Measurements from ENCODE around the gene MAP1LC3B.

Gene MAP1LC3B

GRCh38 chr16:87439926-87440325 is 47.8 kb downstream of the MAP1LC3B start:
- no peaks in the 10 kb centered on the region for H3K9me3 ChIP-seq (ENCODE audit: control insufficient read depth, low read length)
- peaks cover 29% of the 10 kb centered on the region for H3K79me1 ChIP-seq (replicated peaks; ENCODE audit: low read length, poor library complexity, severe bottlenecking)
- peak overlapping the region; percentile 36 for H3K9ac ChIP-seq (ENCODE audit: low read length)
- no peak overlapping the region for H2AK5ac ChIP-seq (ENCODE audit: low read length, severe bottlenecking)
- H4K8ac ChIP-seq (ENCODE audit: low read length), result no peak overlapping the region
- no peak overlapping the region for H3K27ac ChIP-seq (ENCODE audit: low read length, poor library complexity, severe bottlenecking)
- H2AFZ ChIP-seq (ENCODE audit: low read depth, low read length), result no peak overlapping the region
- H2BK12ac ChIP-seq (ENCODE audit: low read length in 2 of 2), result no peak overlapping the region
- H3K4me1 ChIP-seq (ENCODE audit: control insufficient read depth, insufficient read depth, low read depth, low read length), result peaks cover 30% of the 10 kb centered on the region
- H4K91ac ChIP-seq (ENCODE audit: low read length), result no peak overlapping the region
- DNase-seq, result no peak
- H3K23ac ChIP-seq (ENCODE audit: low read length in 2 of 2), result no peak overlapping the region
- H3K14ac ChIP-seq (ENCODE audit: low read length in 2 of 2), result no peak overlapping the region
- H2BK15ac ChIP-seq (ENCODE audit: low read depth, poor library complexity, severe bottlenecking), result peak overlapping the region; percentile 57
- no peak overlapping the region for H2BK120ac ChIP-seq (ENCODE audit: low read depth, low read length)
- no peak overlapping the region for H3K4me3 ChIP-seq (ENCODE audit: insufficient read depth in 1 of 2, low read depth in 1 of 2, low read length in 2 of 2)
- no peak overlapping the region for H3K18ac ChIP-seq (ENCODE audit: low read depth in 1 of 2, low read length in 2 of 2)
- H3K36me3 ChIP-seq (ENCODE audit: control insufficient read depth in 1 of 2, insufficient read depth in 2 of 2, low read depth in 1 of 2, low read length in 2 of 2), result peaks cover 11 to 47% of the 10 kb centered on the region in 2 experiments
- no peak overlapping the region for H3K4me2 ChIP-seq (ENCODE audit: low read length, poor library complexity, severe bottlenecking)
- H2BK5ac ChIP-seq (ENCODE audit: low read depth, low read length, poor library complexity, severe bottlenecking), result no peak overlapping the region
- no peaks in the 10 kb centered on the region for H3K27me3 ChIP-seq (ENCODE audit: control insufficient read depth in 1 of 2, insufficient read depth in 1 of 2, low read length in 2 of 2)
- 94% methylated on average over 10 of the region's 10 CpGs for WGBS
- H3K4ac ChIP-seq (ENCODE audit: low read depth in 1 of 2, low read length in 2 of 2), result no peak overlapping the region

DNA sequence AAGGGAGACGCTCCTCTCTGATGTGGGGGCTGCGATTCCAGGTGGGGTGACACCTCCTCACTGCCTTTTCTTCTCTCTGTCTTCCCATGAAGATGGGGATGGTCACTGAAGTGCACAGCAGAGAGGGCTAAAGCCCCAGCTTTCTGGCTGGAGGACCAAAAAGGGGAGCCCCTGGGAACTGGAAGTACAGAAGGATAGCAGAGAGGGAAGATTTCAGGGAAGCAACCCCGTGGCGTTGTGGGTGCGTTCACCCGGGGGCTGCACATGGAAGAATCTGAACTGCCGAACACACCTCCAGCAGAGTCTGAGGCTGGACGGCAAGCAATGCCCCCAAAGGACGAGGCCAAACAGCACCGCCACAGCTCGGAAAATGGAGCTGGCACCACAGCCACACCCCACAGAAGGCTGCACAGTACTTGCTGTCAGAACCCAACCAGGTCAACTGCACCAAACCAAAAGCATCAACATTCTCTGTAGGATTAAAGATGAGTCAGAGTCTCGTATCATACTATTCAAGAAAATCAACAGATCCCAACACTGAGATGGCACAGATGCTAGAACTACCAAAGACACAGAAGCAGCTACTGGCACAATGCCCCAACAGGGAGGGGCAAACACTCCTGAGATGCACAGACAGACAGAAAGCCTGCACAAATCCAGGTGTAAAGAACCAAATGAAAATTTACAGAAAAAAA is 49.9 kb downstream of the MAP1LC3B start:
- no peak overlapping the region for H3K27ac ChIP-seq (ENCODE audit: low read length, poor library complexity, severe bottlenecking)
- H3K14ac ChIP-seq (ENCODE audit: low read length in 2 of 2), result no peak overlapping the region
- H2BK120ac ChIP-seq (ENCODE audit: low read depth, low read length), result no peak overlapping the region
- H2BK5ac ChIP-seq (ENCODE audit: low read depth, low read length, poor library complexity, severe bottlenecking), result no peak overlapping the region
- peak; percentile 33 for DNase-seq
- peaks cover 11 to 66% of the 10 kb centered on the region in 2 experiments for H3K36me3 ChIP-seq (ENCODE audit: control insufficient read depth in 1 of 2, insufficient read depth in 2 of 2, low read depth in 1 of 2, low read length in 2 of 2)
- H3K4me3 ChIP-seq (ENCODE audit: insufficient read depth in 1 of 2, low read depth in 1 of 2, low read length in 2 of 2), result no peak overlapping the region
- H3K23ac ChIP-seq (ENCODE audit: low read length in 2 of 2), result no peak overlapping the region
- H2AFZ ChIP-seq (ENCODE audit: low read depth, low read length), result no peak overlapping the region
- no peak overlapping the region for H2AK5ac ChIP-seq (ENCODE audit: low read length, severe bottlenecking)
- no peak overlapping the region for H3K18ac ChIP-seq (ENCODE audit: low read depth in 1 of 2, low read length in 2 of 2)
- no peak overlapping the region for H3K9ac ChIP-seq (ENCODE audit: low read length)
- H3K79me1 ChIP-seq (replicated peaks; ENCODE audit: low read length, poor library complexity, severe bottlenecking), result peaks cover 30% of the 10 kb centered on the region
- H3K4me1 ChIP-seq (ENCODE audit: control insufficient read depth, insufficient read depth, low read depth, low read length), result peaks cover 16% of the 10 kb centered on the region
- WGBS, result 91% methylated on average over 12 of the region's 12 CpGs
- no peaks in the 10 kb centered on the region for H3K27me3 ChIP-seq (ENCODE audit: control insufficient read depth in 1 of 2, insufficient read depth in 1 of 2, low read length in 2 of 2)
- H2BK15ac ChIP-seq (ENCODE audit: low read depth, poor library complexity, severe bottlenecking), result peak overlapping the region; percentile 29
- no peaks in the 10 kb centered on the region for H3K9me3 ChIP-seq (ENCODE audit: control insufficient read depth, low read length)
- no peak overlapping the region for H4K8ac ChIP-seq (ENCODE audit: low read length)
- no peak overlapping the region for H4K91ac ChIP-seq (ENCODE audit: low read length)
- peak overlapping the region in 1 of 2 experiments; percentile 14 for H2BK12ac ChIP-seq (ENCODE audit: low read length in 2 of 2)
- H3K4me2 ChIP-seq (ENCODE audit: low read length, poor library complexity, severe bottlenecking), result no peak overlapping the region
- peak overlapping the region in 1 of 2 experiments; percentile 2 for H3K4ac ChIP-seq (ENCODE audit: low read depth in 1 of 2, low read length in 2 of 2)

DNA sequence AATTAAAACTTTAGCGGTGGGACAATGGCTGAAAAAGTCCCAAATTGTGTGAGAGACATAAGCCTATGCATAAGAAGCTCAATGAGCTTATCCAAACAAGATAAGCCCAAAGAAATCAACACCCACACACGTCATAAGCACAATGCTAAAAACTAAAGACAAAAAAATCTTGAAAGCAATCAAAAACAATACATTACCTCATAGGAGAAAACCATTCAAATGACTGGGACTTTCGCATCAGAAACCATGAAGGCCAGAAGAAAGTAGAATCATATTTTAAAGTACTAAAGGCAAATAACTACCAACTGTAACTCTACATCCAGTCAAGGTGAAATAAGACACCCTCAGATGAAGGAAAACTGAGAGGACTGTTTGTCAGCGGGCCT is 50.4 kb downstream of the MAP1LC3B start:
- Histone ChIP-seq H3K9ac (ENCODE audit: low read length) (no peak overlapping the region), H3K18ac (ENCODE audit: low read depth in 1 of 2, low read length in 2 of 2) (no peak overlapping the region), H2BK5ac (ENCODE audit: low read depth, low read length, poor library complexity, severe bottlenecking) (no peak overlapping the region), H3K4ac (ENCODE audit: low read depth in 1 of 2, low read length in 2 of 2) (no peak overlapping the region), H3K79me1 (replicated peaks; ENCODE audit: low read length, poor library complexity, severe bottlenecking) (peaks cover 29% of the 10 kb centered on the region), H3K14ac (ENCODE audit: low read length in 2 of 2) (no peak overlapping the region), H3K23ac (ENCODE audit: low read length in 2 of 2) (no peak overlapping the region), H3K27me3 (ENCODE audit: control insufficient read depth in 1 of 2, insufficient read depth in 1 of 2, low read length in 2 of 2) (no peaks in the 10 kb centered on the region), H4K91ac (ENCODE audit: low read length) (no peak overlapping the region), H2BK15ac (ENCODE audit: low read depth, poor library complexity, severe bottlenecking) (no peak overlapping the region), H3K4me3 (ENCODE audit: insufficient read depth in 1 of 2, low read depth in 1 of 2, low read length in 2 of 2) (no peak overlapping the region), H2AK5ac (ENCODE audit: low read length, severe bottlenecking) (no peak overlapping the region), H3K9me3 (ENCODE audit: control insufficient read depth, low read length) (no peaks in the 10 kb centered on the region), H3K27ac (ENCODE audit: low read length, poor library complexity, severe bottlenecking) (no peak overlapping the region), H3K4me1 (ENCODE audit: control insufficient read depth, insufficient read depth, low read depth, low read length) (peaks cover 14% of the 10 kb centered on the region), H2BK12ac (ENCODE audit: low read length in 2 of 2) (no peak overlapping the region), H3K36me3 (ENCODE audit: control insufficient read depth in 1 of 2, insufficient read depth in 2 of 2, low read depth in 1 of 2, low read length in 2 of 2) (peaks cover 8 to 68% of the 10 kb centered on the region in 2 experiments), H4K8ac (ENCODE audit: low read length) (no peak overlapping the region), H2AFZ (ENCODE audit: low read depth, low read length) (no peak overlapping the region), H2BK120ac (ENCODE audit: low read depth, low read length) (no peak overlapping the region), H3K4me2 (ENCODE audit: low read length, poor library complexity, severe bottlenecking) (no peak overlapping the region)
- WGBS, result 91% methylated on average over 3 of the region's 4 CpGs
- no peak for DNase-seq

GRCh38 chr16:87443016-87443415 is 50.9 kb downstream of the MAP1LC3B start:
- H3K9me3 ChIP-seq (ENCODE audit: control insufficient read depth, low read length), result no peaks in the 10 kb centered on the region
- H2AFZ ChIP-seq (ENCODE audit: low read depth, low read length), result no peak overlapping the region
- H2AK5ac ChIP-seq (ENCODE audit: low read length, severe bottlenecking), result no peak overlapping the region
- H3K4ac ChIP-seq (ENCODE audit: low read depth in 1 of 2, low read length in 2 of 2), result no peak overlapping the region
- H2BK5ac ChIP-seq (ENCODE audit: low read depth, low read length, poor library complexity, severe bottlenecking), result no peak overlapping the region
- no peaks in the 10 kb centered on the region for H3K27me3 ChIP-seq (ENCODE audit: control insufficient read depth in 1 of 2, insufficient read depth in 1 of 2, low read length in 2 of 2)
- H3K23ac ChIP-seq (ENCODE audit: low read length in 2 of 2), result no peak overlapping the region
- no peak overlapping the region for H4K91ac ChIP-seq (ENCODE audit: low read length)
- H3K4me3 ChIP-seq (ENCODE audit: insufficient read depth in 1 of 2, low read depth in 1 of 2, low read length in 2 of 2), result no peak overlapping the region
- H3K4me1 ChIP-seq (ENCODE audit: control insufficient read depth, insufficient read depth, low read depth, low read length), result peaks cover 12% of the 10 kb centered on the region
- H3K79me1 ChIP-seq (replicated peaks; ENCODE audit: low read length, poor library complexity, severe bottlenecking), result peaks cover 27% of the 10 kb centered on the region
- no peak overlapping the region for H3K4me2 ChIP-seq (ENCODE audit: low read length, poor library complexity, severe bottlenecking)
- peaks cover 8 to 68% of the 10 kb centered on the region in 2 experiments for H3K36me3 ChIP-seq (ENCODE audit: control insufficient read depth in 1 of 2, insufficient read depth in 2 of 2, low read depth in 1 of 2, low read length in 2 of 2)
- H2BK12ac ChIP-seq (ENCODE audit: low read length in 2 of 2), result no peak overlapping the region
- H3K14ac ChIP-seq (ENCODE audit: low read length in 2 of 2), result no peak overlapping the region
- 96% methylated on average over 8 of the region's 8 CpGs for WGBS
- DNase-seq, result no peak
- no peak overlapping the region for H2BK120ac ChIP-seq (ENCODE audit: low read depth, low read length)
- H2BK15ac ChIP-seq (ENCODE audit: low read depth, poor library complexity, severe bottlenecking), result no peak overlapping the region
- no peak overlapping the region for H3K18ac ChIP-seq (ENCODE audit: low read depth in 1 of 2, low read length in 2 of 2)
- no peak overlapping the region for H3K9ac ChIP-seq (ENCODE audit: low read length)
- no peak overlapping the region for H4K8ac ChIP-seq (ENCODE audit: low read length)
- H3K27ac ChIP-seq (ENCODE audit: low read length, poor library complexity, severe bottlenecking), result no peak overlapping the region
